GM19238 (cell line): ENCODE measurements around the gene KRTAP5-2.

ENCODE experiments used
- DNase-seq: peaks from one replicate; pipeline ENCODE4 v3.0.0; 2011; ENCODE audit warnings: low spot score; ENCODE audit not compliant: insufficient read length

The KRTAP5-2 gene

DNA sequence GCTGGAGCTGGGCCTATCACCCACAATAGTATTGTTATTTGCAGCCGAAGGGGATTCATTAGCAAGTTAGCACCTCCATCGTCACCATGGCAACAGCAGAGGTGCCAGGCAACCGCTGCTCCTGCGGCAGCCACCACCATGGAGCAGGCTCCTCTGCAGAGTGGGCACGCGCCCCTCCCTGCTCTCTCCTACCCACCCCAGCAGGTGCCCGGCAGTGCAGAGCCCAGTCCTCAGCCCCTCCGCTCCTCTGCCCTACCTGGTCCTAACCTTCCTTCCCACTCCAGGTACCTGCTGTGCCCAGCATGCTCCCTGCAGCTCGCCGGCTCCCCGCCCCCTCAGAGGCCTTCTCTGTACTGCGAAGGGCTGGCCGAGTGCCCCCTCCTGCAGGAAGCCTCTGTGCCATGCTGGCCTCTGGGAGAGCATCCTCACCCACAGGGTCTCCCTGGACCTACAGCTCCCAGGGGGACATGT lies 29.6 kb downstream of the KRTAP5-2 start:
- DNase-seq = no peak

- no peak for DNase-seq
Measured at GRCh38 chr11:1567721-1568100, 30.4 kb downstream of the KRTAP5-2 start.

GRCh38 chr11:1567052-1567720 lies 30.9 kb downstream of the KRTAP5-2 start:
- DNase-seq = no peak

- DNase-seq = no peak
Measured at GRCh38 chr11:1566381-1567051, 31.6 kb downstream of the KRTAP5-2 start.

- DNase-seq = no peak
Measured at GRCh38 chr11:1565904-1566247, 32.2 kb downstream of the KRTAP5-2 start.

DNA sequence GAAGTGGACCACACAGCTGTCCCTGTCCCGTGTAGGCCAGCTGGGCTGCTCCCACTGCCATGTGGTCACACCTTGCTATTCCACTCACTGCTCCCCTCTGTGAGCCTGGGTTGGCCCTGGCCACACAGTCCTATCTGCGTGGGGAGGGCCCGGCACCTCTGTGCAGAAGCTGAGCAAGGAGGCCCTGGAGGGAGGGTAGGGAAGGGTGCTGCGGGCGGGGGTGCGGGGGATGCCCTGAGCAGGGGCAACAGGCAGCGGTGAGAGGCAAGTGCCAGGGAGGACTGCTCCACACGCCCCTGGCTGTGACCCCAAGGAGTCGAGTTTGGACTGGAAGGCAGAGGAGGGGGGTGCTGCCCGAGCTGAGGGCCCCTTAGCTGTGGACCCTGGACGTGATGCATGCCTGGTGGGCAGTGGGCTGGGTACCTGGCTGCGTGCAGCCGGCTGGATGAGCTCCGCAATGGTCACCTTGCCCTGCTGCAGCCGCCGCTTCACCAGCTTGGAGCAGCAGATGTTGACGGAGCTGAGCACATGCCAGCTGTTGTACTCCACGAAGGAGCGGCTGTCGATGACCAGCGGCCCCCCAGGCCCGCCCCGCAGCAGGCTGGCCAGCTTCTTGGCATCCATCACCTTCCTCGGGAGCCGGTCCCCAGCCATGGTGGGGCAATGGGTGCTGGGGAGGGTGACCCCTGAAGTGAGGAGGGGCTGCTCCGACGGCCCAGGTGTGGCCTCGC lies 32.8 kb downstream of the KRTAP5-2 start:
- DNase-seq = no peak

DNA sequence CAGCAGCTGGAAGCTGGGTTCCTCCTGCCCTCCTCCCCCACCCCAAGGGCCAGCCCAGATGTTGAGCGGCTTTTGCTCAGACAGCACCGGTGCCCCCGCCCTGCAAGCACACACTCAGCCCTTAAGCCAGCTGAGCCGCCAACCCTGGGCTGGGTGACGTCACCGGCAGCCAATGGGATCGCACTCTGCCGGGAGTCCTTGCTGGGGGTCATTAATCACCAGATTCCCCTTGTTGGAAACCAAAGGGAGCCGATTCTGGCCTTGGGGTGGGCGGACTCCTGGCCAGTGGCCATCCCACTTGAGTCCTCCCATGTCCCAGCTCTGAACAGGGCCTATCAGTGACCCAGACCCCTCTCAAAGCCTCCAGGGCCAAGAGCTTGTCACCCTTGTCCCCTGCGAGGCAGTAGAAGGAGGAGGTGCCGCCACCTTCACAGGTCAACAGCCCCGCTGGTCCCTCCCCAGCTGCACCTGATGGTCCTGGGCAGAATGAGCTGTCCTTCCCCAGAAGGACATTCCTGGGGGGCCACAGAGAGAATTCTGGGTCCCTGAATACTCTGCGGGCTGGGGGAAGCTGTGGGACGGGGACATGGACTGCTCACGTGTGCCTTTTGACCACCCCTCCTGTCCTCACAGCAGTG lies 33.4 kb downstream of the KRTAP5-2 start:
- no peak for DNase-seq

GRCh38 chr11:1563697-1564534 lies 34.2 kb downstream of the KRTAP5-2 start:
- no peak for DNase-seq

DNA sequence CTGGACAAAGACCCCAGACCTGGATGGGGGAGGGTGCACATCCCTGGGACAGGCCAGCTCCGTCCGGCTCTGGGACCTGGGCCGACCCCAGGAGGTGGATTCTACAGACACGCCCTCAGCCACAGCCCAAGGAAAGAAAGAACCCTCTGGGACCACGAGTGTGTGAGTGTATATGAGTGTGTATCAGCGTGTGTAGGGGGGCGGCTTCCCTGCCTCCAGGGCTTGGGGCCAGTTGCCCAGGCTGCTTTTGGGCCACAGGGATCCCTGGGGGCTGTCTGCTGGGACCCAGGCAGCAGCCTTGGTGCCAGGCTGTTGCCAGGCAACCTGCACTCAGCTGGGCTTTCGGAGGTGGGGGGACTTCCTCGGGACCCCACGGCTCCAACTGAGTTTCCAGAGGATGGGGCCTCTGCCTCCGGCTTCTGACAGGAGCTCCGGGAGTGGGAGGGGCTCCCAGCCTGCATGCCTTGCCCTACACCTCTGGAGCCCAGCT lies 34.9 kb downstream of the KRTAP5-2 start:
- DNase-seq = no peak

- DNase-seq = no peak
Measured at GRCh38 chr11:1562469-1563148, 35.5 kb downstream of the KRTAP5-2 start.

DNA sequence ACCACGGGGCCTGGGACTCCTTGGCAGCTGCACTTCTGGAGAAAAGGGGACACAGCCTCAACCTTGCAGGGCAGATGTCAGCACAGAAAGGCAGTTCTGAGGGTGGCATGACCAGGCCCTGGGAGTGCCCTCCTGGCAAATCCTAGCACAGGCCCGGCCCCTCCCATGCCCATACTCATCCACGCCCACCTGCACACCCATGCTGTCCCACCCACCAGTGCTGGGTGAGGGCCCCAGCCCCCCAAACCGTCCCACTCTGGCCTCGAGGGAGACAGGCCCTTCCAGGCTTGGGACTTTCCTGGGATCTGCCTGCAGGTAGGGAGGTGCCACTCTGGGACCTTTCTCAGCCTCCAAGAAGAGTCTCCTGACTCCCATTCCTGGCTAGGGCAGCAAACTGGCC lies 36.1 kb downstream of the KRTAP5-2 start:
- no peak for DNase-seq

DNA sequence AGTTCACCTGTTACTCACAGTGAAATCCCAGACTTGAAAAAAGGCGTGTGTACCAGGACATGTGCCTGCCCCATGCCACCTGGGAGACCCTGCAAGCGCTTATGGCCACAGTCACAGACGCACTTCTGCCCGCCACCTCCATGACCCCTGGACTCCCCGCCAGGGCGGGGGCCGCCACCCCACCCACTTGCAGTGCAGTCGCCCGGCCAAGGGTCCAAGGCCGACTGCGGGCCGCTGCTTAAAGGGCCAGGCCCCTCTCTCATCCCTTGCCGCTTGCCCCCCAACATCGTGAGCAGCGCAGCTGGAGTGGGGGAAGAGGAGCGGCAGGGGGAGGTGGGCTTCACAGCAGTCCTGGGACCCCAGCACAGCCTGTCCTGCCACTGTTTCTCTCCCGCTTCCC lies 36.8 kb downstream of the KRTAP5-2 start:
- DNase-seq = no peak

DNA sequence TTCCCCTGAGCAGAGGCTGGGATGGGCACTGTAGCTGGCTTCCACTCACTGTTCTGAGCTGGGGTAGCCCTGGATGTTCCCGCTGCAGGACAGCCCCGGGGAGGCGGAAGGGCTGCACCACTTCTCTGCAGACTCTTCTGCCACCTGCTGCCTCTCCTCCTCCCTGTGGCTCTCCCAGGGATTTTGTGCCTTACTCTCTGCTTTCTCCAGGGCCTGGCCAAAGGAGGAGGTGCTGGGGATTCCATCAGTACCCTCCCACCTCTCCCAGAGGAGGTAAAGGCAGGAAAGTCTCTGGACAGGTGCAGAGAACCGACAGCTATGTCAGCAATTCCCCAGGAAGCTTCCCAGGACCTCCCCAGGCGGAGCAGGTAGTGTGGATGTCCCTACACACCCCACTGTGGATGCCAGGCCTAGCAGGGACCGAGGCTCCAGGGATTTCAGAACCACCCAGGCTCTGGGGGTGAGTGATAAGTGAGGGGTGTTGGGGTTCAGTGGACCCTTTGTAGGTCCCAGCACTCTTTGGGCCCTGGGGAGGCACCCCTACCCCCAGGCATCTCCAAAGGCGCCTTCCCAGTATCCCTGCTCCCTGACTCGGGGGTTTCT lies 37.3 kb downstream of the KRTAP5-2 start:
- no peak for DNase-seq

DNA sequence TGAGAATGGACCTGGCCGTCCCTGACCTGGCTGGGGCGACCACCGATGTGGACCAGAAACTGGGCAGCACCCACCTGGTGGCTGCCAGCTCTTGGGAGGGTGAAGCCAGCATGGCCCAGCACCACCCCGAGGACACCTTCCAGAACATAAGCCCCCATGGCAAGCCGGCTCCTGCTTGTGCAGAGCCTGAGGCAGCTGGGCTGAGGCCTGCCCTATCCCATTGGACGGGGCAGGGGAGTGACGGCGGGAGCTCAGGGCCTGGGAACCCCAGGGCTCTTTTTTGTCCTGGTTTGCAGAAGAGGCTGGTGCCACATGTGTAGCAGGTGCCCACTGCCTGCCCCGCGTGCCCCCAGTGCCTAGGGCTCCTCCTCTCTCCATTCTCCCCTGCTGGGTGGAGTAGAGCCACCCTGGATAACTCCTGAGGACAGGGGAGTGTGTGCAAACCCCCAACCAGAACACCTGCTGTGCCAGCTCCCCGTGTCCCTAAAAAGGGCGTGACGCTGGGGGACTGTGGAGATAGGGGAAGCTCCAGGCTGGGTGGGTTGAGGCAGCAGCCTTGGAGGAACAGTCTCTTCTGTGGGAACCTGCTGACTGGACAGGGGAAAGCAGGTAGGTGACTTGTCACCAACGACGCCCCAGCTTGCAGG lies 38.0 kb downstream of the KRTAP5-2 start:
- no peak for DNase-seq

GRCh38 chr11:1559111-1559951 lies 38.8 kb downstream of the KRTAP5-2 start:
- no peak for DNase-seq

DNA sequence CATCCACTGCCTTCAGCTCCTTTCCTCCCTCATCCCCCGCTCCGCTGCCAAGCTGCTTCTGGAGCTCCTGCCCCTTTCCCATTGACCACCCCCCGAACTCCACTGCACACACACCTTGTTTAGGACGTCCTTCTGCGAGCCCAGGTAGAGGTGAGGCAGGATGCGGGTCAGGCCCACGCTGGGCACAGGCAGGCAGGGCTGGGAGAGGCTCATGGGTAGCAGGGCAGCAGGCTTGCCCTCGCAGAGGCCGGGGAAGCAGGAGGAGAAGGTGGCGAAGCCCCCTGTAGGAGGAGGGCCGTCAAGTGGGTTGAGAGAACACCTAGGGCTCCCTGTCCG lies 39.4 kb downstream of the KRTAP5-2 start:
- DNase-seq = no peak

- no peak for DNase-seq
Measured at GRCh38 chr11:1557904-1558774, 40.0 kb downstream of the KRTAP5-2 start.
